Neural progenitor cell (in vitro differentiated cells): ENCODE results near the gene CACNA1C.

Source experiments
- CTCF ChIP-seq: fragments of 200-600 bp; sonication (generic); IDR thresholded peaks from 2 replicates; pipeline ENCODE4 v1.5.1; 2017; ENCODE audit warnings: antibody characterized with exemption, mild to moderate bottlenecking
- EZH2 ChIP-seq: fragments of 200-600 bp; sonication (generic); IDR thresholded peaks from 2 replicates; pipeline ENCODE4 v1.6.1; 2017; ENCODE audit warnings: antibody characterized with exemption, mild to moderate bottlenecking, moderate library complexity

GRCh38 chr12:2668816-2669215 lies 616.0 kb downstream of the CACNA1C start:
- no peak for TF ChIP-seq CTCF
- no peak for TF ChIP-seq EZH2
